Thoracic aorta (tissue), 2 donors: ENCODE results near the gene SNX25. TPM values are rescaled to one million over a fixed set of nuclear protein-coding genes. Genes with fewer than 3 reads are reported as not detected.

Experiments
- ATAC-seq: fragments of 150-250 bp; one replicate; pipeline ENCODE4 v1.8.0; 2017; ENCODE audit warnings: low read depth; ENCODE audit not compliant: insufficient number of reproducible peaks, low FRiP score
- DNase-seq: peaks from one replicate; pipeline ENCODE4 v3.0.0-alpha.2; 2020; ENCODE audit warnings: low spot score
- H3K27ac ChIP-seq, 2 donors: fragments of 200-600 bp; sonication (generic); 1 replicate in 1 of 2; 2 replicates in 1 of 2; pipeline ENCODE4 v1.5.1; 2016; ENCODE audit warnings: mild to moderate bottlenecking in 2 of 2, moderate library complexity in 2 of 2
- H3K27me3 ChIP-seq: fragments of 200-600 bp; sonication (generic); replicated peaks from 2 replicates; pipeline ENCODE4 v1.6.0; 2016; ENCODE audit warnings: mild to moderate bottlenecking; ENCODE audit not compliant: insufficient read depth
- H3K36me3 ChIP-seq: fragments of 200-600 bp; sonication (generic); one replicate; pipeline ENCODE4 v1.5.1; 2016
- H3K4me1 ChIP-seq, 2 donors: fragments of 200-600 bp; sonication (generic); 1 replicate in 1 of 2; 2 replicates in 1 of 2; pipeline versions ENCODE4 v1.5.1 to v1.6.0; 2016; ENCODE audit warnings: low read depth in 2 of 2, mild to moderate bottlenecking in 1 of 2; ENCODE audit not compliant: control insufficient read depth in 1 of 2
- H3K4me3 ChIP-seq: fragments of 200-600 bp; sonication (generic); 2 replicates; pipeline ENCODE4 v1.5.1; 2016; ENCODE audit warnings: mild to moderate bottlenecking
- H3K9me3 ChIP-seq: fragments of 200-600 bp; sonication (generic); 2 replicates; pipeline ENCODE4 v1.5.1; 2016
- CTCF ChIP-seq: fragments of 200-600 bp; sonication (generic); IDR thresholded peaks from one replicate; pipeline ENCODE4 v1.5.1; 2019; ENCODE audit warnings: antibody characterized with exemption
- total RNA-seq, 2 donors: library from RNA; depleted of rRNA; stranded (reverse); fragments of >200 nt; gene quantifications; one replicate each; pipeline versions ENCODE4 v1.1.0 to v1.2.3, GENCODE V29; 2016

Gene SNX25
- total RNA-seq, 2 donors from 2014 or later: 31.3 to 38.0 TPM

- ATAC-seq (no peak), DNase-seq (no peak)
- Histone ChIP-seq H3K4me1 (peaks cover 9 to 56% of the 10 kb centered on the region in 2 donors), H3K4me3 (no peak overlapping the region), H3K27me3 (no peaks in the 10 kb centered on the region), H3K36me3 (no peaks in the 10 kb centered on the region), H3K27ac (no peak overlapping the region), H3K9me3 (no peaks in the 10 kb centered on the region)
- TF ChIP-seq CTCF: no peak
Observed at GRCh38 chr4:185213877-185214276, 4.5 kb downstream of the SNX25 start.

GRCh38 chr4:185215261-185215660 is 5.9 kb downstream of the SNX25 start:
- H3K36me3 ChIP-seq: no peaks in the 10 kb centered on the region
- H3K9me3 ChIP-seq: no peaks in the 10 kb centered on the region
- DNase-seq (no peak), ATAC-seq (no peak)
- H3K4me3 ChIP-seq: no peak overlapping the region
- H3K27me3 ChIP-seq: no peaks in the 10 kb centered on the region
- H3K4me1 ChIP-seq: peaks cover 16 to 67% of the 10 kb centered on the region in 2 donors
- no peak for TF ChIP-seq CTCF
- peak overlapping the region; percentile 20 to 44 for H3K27ac ChIP-seq

GRCh38 chr4:185217408-185217975 is 8.1 kb downstream of the SNX25 start:
- Histone ChIP-seq H3K27me3 (no peaks in the 10 kb centered on the region), H3K9me3 (no peaks in the 10 kb centered on the region), H3K4me3 (peak overlapping the region; percentile 45), H3K4me1 (peaks cover 13 to 66% of the 10 kb centered on the region in 2 donors), H3K27ac (peak overlapping the region; percentile 13 to 67), H3K36me3 (no peaks in the 10 kb centered on the region)
- no peak for TF ChIP-seq CTCF
- ATAC-seq (no peak), DNase-seq (no peak)

GRCh38 chr4:185218312-185218711 is 8.9 kb downstream of the SNX25 start:
- Histone ChIP-seq H3K36me3 (no peaks in the 10 kb centered on the region), H3K27ac (peak overlapping the region in 1 of 2 donors; percentile 20), H3K4me3 (no peak overlapping the region), H3K9me3 (no peaks in the 10 kb centered on the region), H3K27me3 (no peaks in the 10 kb centered on the region), H3K4me1 (peaks cover 17 to 70% of the 10 kb centered on the region in 2 donors)
- ATAC-seq: no peak
- DNase-seq: no peak
- no peak for TF ChIP-seq CTCF

GRCh38 chr4:185219551-185220344 is 10.3 kb downstream of the SNX25 start:
- no peaks in the 10 kb centered on the region for H3K9me3 ChIP-seq
- ATAC-seq (no peak), DNase-seq (no peak)
- H3K27me3 ChIP-seq: no peaks in the 10 kb centered on the region
- peaks cover 17 to 70% of the 10 kb centered on the region in 2 donors for H3K4me1 ChIP-seq
- TF ChIP-seq CTCF: no peak
- H3K4me3 ChIP-seq: no peak overlapping the region
- H3K36me3 ChIP-seq: no peaks in the 10 kb centered on the region
- peak overlapping the region; percentile 46 to 52 for H3K27ac ChIP-seq
